Panc1 (cell line): Measurements from ENCODE around the gene FBXO17.

Source experiments
- POLR2AphosphoS5 ChIP-seq: IDR thresholded peaks from 2 replicates; pipeline ENCODE4 v1.6.1; 2012; ENCODE audit warnings: mild to moderate bottlenecking, low read depth, low read length, moderate library complexity
- TF ChIP-seq, protein P1 (sequence below): fragments of 450-650 bp; IDR thresholded peaks from 2 replicates; pipeline ENCODE4 v1.5.1; 2017; ENCODE audit warnings: mild to moderate bottlenecking

DNA sequence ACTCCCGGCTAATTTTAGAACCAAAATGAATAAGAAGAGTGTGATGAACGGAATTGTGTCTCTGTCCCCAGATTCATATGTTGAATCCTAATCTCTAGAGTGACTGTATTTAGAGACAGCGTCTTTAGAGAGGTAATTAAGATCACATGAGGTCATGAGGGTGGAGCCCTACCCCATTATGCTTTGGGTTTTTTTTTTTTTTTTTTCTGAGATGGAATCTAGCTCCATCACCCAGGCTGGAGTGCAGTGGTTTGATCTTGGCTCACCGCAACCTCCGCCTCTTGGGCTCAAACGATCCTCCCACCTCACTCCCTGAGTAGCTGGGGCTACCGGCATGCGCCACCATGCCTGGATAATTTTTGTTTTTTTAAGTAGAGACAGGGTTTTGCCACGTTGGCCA, 28.9 kb upstream of the FBXO17 start:
- TF ChIP-seq, protein P1, sequence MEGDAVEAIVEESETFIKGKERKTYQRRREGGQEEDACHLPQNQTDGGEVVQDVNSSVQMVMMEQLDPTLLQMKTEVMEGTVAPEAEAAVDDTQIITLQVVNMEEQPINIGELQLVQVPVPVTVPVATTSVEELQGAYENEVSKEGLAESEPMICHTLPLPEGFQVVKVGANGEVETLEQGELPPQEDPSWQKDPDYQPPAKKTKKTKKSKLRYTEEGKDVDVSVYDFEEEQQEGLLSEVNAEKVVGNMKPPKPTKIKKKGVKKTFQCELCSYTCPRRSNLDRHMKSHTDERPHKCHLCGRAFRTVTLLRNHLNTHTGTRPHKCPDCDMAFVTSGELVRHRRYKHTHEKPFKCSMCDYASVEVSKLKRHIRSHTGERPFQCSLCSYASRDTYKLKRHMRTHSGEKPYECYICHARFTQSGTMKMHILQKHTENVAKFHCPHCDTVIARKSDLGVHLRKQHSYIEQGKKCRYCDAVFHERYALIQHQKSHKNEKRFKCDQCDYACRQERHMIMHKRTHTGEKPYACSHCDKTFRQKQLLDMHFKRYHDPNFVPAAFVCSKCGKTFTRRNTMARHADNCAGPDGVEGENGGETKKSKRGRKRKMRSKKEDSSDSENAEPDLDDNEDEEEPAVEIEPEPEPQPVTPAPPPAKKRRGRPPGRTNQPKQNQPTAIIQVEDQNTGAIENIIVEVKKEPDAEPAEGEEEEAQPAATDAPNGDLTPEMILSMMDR = no peak
- no peak for TF ChIP-seq POLR2AphosphoS5
